Mucosa of descending colon (tissue), 3 donors: ENCODE data around the gene AAMDC. TPM values are rescaled to one million over a fixed set of nuclear protein-coding genes. Genes with fewer than 3 reads are reported as not detected.

Source experiments
- ATAC-seq: fragments of 200-7000 bp; cut with Tn5 transposase; one replicate; pipeline ENCODE4 v1.9.1; 2020; ENCODE audit warnings: mild to moderate bottlenecking, moderate library complexity
- DNase-seq, 3 donors: peaks; one replicate each; pipeline ENCODE4 v3.0.0-alpha.2; 2020
- H3K36me3 ChIP-seq: fragments of 200-600 bp; one replicate; pipeline ENCODE4 v1.8.0; 2021; ENCODE audit warnings: low read depth, mild to moderate bottlenecking
- H3K4me1 ChIP-seq: fragments of 200-600 bp; one replicate; pipeline ENCODE4 v1.8.0; 2021; ENCODE audit warnings: low read depth, mild to moderate bottlenecking
- H3K4me3 ChIP-seq: fragments of 200-600 bp; one replicate; pipeline ENCODE4 v1.8.0; 2021; ENCODE audit warnings: mild to moderate bottlenecking
- H3K9me3 ChIP-seq: fragments of 200-600 bp; one replicate; pipeline ENCODE4 v1.8.0; 2021; ENCODE audit warnings: mild to moderate bottlenecking
- CTCF ChIP-seq: fragments of 200-600 bp; IDR thresholded peaks from one replicate; pipeline ENCODE4 v1.8.0; 2022; ENCODE audit warnings: antibody characterized with exemption, mild to moderate bottlenecking
- intact Hi-C, 2 donors: fragments of 100-400 bp; cut with DNase I in 1 of 2; cut with micrococcal nuclease in 1 of 2; formaldehyde crosslinking; loops; one replicate each; pipeline versions ENCODE4 v1.11.0 to v1.11.1; 2022; cut with DNase I, micrococcal nuclease
- total RNA-seq, 3 donors: library from RNA; stranded (reverse); fragmentation: NEBNext Ultra II Directional in 2 of 3; extraction: Animal tissue kit (Norgen Biotek cat#: 25700) in 2 of 3; gene quantifications; one replicate each; pipeline versions ENCODE4 v1.2.1 to v1.2.4, GENCODE V29; 2021 to 2023
- donor health status: DM: no; HTN: no; CAD: no; lungs with moderate emphysema.
- donor health status: DM: no; HTN: no; CAD: no.
- donor health status: DM: no; HTN: yes; CAD: no.

The AAMDC gene
- total RNA-seq, 3 donors from 2014 or later: 22.9 to 28.1 (median 27.9) TPM

- no peak for ATAC-seq
- intact Hi-C loops: no loop called here
- Histone ChIP-seq H3K4me3 (no peak overlapping the region), H3K36me3 (no peaks in the 10 kb centered on the region), H3K4me1 (no peaks in the 10 kb centered on the region), H3K9me3 (no peaks in the 10 kb centered on the region)
- TF ChIP-seq CTCF: no peak
- DNase-seq: no peak
These were observed 44.9 kb downstream of the AAMDC start for GRCh38 chr11:77865805-77866204.

GRCh38 chr11:77866336-77866735 is 45.4 kb downstream of the AAMDC start:
- DNase-seq: no peak
- intact Hi-C loops: no loop called here

GRCh38 chr11:77868744-77869143 is 47.8 kb downstream of the AAMDC start:
- intact Hi-C loops: no loop called here
- no peaks in the 10 kb centered on the region for H3K4me1 ChIP-seq
- no peak for ATAC-seq
- DNase-seq: no peak
- no peaks in the 10 kb centered on the region for H3K36me3 ChIP-seq
- no peaks in the 10 kb centered on the region for H3K9me3 ChIP-seq
- TF ChIP-seq CTCF: no peak
- no peak overlapping the region for H3K4me3 ChIP-seq

More at GRCh38 chr11:77866336-77866735, 45.4 kb downstream of the AAMDC start:
- H3K36me3 ChIP-seq: no peaks in the 10 kb centered on the region
- no peak for ATAC-seq
- no peak overlapping the region for H3K4me3 ChIP-seq
- no peaks in the 10 kb centered on the region for H3K9me3 ChIP-seq
- no peaks in the 10 kb centered on the region for H3K4me1 ChIP-seq
- no peak for TF ChIP-seq CTCF

DNA sequence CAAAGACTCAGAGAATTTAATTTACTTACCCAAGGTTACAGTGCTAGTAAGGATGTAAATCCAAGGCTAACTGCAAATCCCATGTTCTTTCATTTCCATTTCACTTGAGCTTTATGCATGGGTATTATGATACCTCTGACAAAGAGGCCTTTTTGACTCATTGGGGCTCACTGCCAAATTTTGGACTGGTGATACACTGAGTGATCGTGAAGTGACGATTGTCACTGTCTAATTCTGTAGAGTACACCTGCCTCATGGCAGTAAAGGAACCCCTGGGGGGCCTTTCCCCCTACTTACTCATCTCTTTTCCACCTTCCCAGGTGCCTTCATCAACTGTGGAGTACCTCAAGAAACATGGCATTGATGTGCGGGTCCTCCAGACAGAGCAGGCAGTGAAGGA is 50.9 kb downstream of the AAMDC start:
- H3K4me1 ChIP-seq: no peaks in the 10 kb centered on the region
- no peaks in the 10 kb centered on the region for H3K9me3 ChIP-seq
- H3K4me3 ChIP-seq: no peak overlapping the region
- no peak for DNase-seq
- TF ChIP-seq CTCF: no peak
- H3K36me3 ChIP-seq: no peaks in the 10 kb centered on the region
- no peak for ATAC-seq
- intact Hi-C loops: no loop called here

GRCh38 chr11:77873345-77873744 is 52.4 kb downstream of the AAMDC start:
- Histone ChIP-seq H3K36me3 (no peaks in the 10 kb centered on the region), H3K4me1 (no peaks in the 10 kb centered on the region), H3K4me3 (no peak overlapping the region), H3K9me3 (no peaks in the 10 kb centered on the region)
- ATAC-seq (no peak), DNase-seq (no peak)
- intact Hi-C loops: no loop called here
- TF ChIP-seq CTCF: no peak

DNA sequence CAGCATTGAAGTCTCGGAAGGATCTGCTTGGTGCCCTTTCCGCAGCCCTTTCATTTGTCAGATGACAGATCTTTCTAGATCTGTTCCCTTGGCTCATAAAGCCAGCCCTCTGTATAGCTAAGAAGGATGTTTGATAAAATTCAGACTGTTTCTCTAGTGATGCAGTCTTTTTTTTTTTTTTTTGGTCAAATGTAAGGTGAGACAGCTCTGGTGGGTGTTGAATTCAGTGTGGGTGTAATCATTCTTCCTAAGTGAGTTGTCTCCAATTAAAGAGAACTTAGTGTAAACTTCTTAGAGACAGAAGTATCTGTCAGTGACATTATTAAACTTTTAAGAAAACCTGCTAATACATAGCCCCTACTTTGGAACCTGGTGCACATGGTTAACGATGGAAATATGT is 53.3 kb downstream of the AAMDC start:
- no peaks in the 10 kb centered on the region for H3K9me3 ChIP-seq
- no peaks in the 10 kb centered on the region for H3K4me1 ChIP-seq
- no peaks in the 10 kb centered on the region for H3K36me3 ChIP-seq
- intact Hi-C loops: no loop called here
- ATAC-seq (no peak), DNase-seq (no peak)
- TF ChIP-seq CTCF: no peak
- no peak overlapping the region for H3K4me3 ChIP-seq
